HG03469 (cell line): ENCODE measurements around the gene FRMD4A.

ENCODE experiments used
- ATAC-seq: cut with Tn5 transposase; IDR thresholded peaks from one replicate; pipeline ENCODE4 v1.9.1; 2021; ENCODE audit warnings: mild to moderate bottlenecking, moderate library complexity, moderate number of reproducible peaks; ENCODE audit not compliant: unreplicated experiment

FRMD4A gene

GRCh38 chr10:13994932-13995331 lies 335.8 kb downstream of the FRMD4A start:
- ATAC-seq = no peak

- ATAC-seq = no peak
These were observed 337.0 kb downstream of the FRMD4A start for GRCh38 chr10:13993673-13994089.

GRCh38 chr10:13993169-13993568 lies 337.6 kb downstream of the FRMD4A start:
- ATAC-seq = no peak

GRCh38 chr10:13991353-13991752 lies 339.4 kb downstream of the FRMD4A start:
- ATAC-seq = no peak

GRCh38 chr10:13990946-13991345 lies 339.8 kb downstream of the FRMD4A start:
- ATAC-seq = no peak

GRCh38 chr10:13990392-13990805 lies 340.3 kb downstream of the FRMD4A start:
- ATAC-seq = no peak

- no peak for ATAC-seq
These were observed 341.1 kb downstream of the FRMD4A start for GRCh38 chr10:13989616-13990015.

- ATAC-seq = no peak
These were observed 343.3 kb downstream of the FRMD4A start for GRCh38 chr10:13987446-13987845.

GRCh38 chr10:13984647-13985155 lies 346.0 kb downstream of the FRMD4A start:
- ATAC-seq = no peak

- no peak for ATAC-seq
These were observed 347.7 kb downstream of the FRMD4A start for GRCh38 chr10:13983035-13983434.

GRCh38 chr10:13978533-13979115 lies 352.1 kb downstream of the FRMD4A start:
- no peak for ATAC-seq

GRCh38 chr10:13977861-13978532 lies 352.7 kb downstream of the FRMD4A start:
- ATAC-seq = no peak

GRCh38 chr10:13973742-13974141 lies 357.0 kb downstream of the FRMD4A start:
- ATAC-seq = no peak

- ATAC-seq = no peak
These were observed 358.1 kb downstream of the FRMD4A start for GRCh38 chr10:13972609-13973008.

GRCh38 chr10:13971601-13972475 lies 358.9 kb downstream of the FRMD4A start:
- ATAC-seq = no peak

- no peak for ATAC-seq
These were observed 359.8 kb downstream of the FRMD4A start for GRCh38 chr10:13970957-13971353.

GRCh38 chr10:13970236-13970956 lies 360.3 kb downstream of the FRMD4A start:
- no peak for ATAC-seq

GRCh38 chr10:13969792-13970140 lies 361.0 kb downstream of the FRMD4A start:
- no peak for ATAC-seq

- no peak for ATAC-seq
These were observed 361.5 kb downstream of the FRMD4A start for GRCh38 chr10:13969118-13969791.

GRCh38 chr10:13961853-13962252 lies 368.9 kb downstream of the FRMD4A start:
- no peak for ATAC-seq
